Inferior parietal cortex (tissue), 1 donor: ENCODE data around the gene MAPK6.
"Not testable (repeated sequence)": the region's sequence is repeated elsewhere in the genome, so short reads cannot be mapped to it uniquely, and the experiment has no call there.

ENCODE experiments used
- DNase-seq: peaks from one replicate; pipeline ENCODE4 v3.0.0-alpha.2; 2016; ENCODE audit errors: extremely low spot score

The MAPK6 gene

DNA sequence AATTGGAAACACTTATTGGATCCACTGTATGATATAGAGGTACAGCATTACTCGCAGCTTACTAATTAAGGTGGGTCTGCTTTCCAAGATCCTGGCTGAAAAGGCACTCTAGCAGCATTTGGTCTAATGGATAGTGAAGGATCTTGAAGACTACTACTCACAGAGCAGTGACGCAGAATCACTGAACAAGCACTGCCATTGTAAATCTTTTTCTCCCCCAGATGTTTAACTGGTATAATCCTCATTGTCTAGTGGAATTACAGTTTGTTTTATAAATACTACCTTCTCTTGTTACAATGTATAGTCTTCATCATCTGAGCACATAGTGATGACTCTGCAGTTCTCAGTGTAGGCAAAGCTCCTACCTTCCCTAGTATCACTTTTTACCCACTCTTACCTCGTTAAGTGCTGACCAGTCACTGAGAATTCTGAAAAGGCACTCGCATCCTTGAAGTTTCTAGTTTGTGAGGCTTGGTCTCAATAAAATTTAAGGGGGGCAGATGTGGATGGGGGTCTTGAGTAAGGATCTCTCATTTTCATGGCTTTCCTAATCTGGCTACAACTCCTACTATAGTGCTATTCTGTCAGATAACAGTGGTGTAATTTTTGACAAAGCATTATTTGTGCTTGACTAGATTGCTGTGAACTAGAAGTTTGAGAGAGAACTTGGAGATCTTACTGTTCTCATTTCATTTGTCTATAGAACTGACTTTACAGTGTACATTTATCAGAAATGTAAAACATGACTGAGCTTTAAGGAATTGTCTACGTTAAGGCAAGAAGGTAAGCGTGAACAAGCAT lies 23.2 kb downstream of the MAPK6 start:
- DNase-seq = peak; percentile 26

DNA sequence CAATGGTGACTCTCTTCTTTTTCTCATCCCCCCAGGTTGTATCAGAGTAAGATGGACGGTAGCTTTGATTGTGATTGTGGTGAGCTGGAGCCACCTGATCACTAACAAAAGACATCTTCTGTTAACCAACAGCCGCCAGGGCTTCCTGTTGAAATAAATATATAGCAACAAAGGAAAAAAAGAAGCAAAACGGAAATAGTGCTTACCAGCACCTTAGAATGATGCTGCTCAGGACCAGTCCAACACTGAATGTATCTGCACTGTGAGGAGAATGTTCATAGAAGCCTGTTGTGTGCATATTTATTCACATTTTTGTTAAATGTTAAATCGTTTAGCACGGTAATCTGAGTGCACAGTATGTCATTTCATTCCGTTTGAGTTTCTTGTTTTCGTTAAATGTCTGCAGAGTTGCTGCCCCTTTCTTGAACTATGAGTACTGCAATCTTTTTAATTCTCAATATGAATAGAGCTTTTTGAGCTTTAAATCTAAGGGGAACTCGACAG lies 26.8 kb downstream of the MAPK6 start:
- DNase-seq = not testable (repeated sequence)

DNA sequence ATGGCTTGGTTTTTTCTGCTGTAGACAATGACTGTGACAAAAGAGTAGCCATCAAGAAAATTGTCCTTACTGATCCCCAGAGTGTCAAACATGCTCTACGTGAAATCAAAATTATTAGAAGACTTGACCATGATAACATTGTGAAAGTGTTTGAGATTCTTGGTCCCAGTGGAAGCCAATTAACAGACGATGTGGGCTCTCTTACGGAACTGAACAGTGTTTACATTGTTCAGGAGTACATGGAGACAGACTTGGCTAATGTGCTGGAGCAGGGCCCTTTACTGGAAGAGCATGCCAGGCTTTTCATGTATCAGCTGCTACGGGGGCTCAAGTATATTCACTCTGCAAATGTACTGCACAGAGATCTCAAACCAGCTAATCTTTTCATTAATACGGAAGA lies 27.5 kb downstream of the MAPK6 start:
- peak; percentile 38 for DNase-seq

DNA sequence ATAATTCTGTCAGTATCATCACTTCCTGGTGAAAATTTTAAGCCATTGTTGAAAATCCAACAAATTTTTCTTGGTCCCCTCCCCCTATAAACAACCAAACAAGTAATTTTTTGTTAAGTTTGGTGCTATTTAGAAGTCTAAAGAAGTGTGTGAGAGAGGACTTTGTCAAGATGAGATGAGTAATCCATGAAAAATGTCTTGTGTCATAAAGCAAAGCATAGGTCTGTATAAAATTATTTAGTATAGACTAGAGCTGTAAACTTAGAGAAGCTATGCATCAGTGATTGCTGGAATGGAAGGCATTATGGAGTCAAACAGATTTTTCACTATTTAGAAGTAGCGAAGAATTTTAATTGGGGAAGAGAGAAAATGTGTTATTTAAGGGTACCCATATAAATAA lies 31.4 kb downstream of the MAPK6 start:
- DNase-seq = no peak

DNA sequence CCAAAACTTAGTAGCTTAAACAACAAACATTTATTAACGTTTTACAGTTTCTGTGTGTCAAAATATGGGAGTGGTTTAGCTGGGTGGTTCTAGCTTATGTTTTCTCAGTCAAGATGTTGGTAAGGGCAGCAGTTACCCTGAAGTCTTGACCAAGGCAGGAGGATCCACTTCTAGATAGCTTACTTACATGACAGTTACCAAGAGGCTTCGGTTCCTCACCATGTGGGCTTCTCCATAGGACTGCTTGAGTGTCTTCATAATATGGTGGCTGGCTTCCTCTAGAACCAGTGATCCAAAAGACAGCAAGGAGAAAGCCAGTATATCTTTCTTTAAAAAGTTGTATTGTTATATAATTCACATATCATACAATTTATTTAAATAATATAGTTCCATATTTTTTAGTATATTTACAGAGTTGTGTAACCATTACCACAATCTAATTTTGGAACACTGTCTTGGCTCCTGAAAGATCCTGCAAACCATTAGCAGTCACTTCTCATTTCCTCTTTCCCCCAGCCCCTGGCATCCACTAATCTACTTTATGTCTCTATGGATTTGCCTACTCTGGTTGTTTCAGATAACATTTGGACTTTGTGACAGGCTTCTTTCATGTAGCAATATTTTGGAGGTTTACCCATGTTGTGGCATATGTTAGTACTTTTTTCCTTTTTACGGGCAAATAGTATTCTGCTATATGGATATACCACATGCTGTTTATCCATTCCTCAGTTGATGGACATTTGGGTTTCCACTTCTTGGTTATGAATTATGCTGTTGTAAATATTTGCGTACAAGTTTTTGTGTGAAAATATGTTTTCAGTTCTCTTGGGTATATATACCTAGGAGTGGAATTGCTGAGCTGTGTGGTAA lies 33.3 kb downstream of the MAPK6 start:
- DNase-seq = no peak

DNA sequence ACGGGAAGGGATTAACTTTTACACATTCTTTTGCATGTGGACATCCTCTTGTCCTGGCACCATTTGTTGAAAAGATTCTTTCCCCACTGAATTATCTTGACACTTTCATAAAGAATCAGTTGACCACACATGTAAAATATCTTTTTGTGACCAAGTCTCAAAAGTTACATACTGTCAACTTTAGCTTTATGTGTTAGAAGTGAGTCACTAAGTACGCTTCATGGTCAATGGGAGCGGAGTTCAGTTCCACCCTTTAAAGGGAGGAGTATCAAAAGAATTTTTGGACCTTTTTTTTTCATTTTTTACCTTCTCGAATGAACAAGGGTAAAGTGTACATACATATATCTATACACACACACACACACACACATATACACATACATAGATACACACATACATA lies 35.4 kb downstream of the MAPK6 start:
- DNase-seq = no peak

DNA sequence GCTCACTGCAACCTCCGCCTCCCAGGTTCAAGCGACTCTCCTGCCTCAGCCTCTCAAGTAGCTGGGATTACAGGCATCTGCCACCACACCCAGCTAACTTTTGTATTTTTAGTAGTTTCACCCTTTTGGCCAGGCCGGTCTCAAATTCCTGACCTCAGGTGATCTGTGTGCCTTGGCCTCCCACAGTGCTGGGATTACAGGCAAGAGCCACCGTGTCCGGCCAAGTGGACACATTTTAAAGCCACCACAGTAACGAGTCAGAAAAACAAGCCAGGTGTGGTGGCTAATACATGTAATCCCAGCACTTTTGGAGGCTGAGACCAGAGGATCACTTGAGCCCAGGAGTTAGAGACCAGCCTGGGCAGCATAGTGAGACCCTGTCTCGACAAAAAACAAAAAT lies 35.8 kb downstream of the MAPK6 start:
- DNase-seq = not testable (repeated sequence)

DNA sequence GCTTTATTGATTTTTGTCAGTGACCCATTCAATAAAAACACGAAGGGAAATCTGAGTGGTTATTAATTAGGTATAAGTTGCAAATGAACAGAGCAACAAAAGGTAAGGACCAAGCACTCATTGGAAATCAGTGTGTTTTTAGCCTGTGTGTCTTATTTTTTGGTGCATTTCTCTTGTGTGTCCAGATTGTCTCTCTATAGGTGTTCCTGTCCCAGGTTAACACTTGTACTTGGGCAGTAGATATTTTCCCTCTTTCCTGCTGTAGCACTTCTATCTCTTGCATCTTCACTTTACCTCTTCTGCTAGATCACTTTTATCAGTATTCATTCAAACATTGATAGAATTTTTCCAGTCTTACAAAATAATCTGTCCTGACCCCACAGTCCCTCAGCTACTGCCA lies 37.0 kb downstream of the MAPK6 start:
- no peak for DNase-seq

DNA sequence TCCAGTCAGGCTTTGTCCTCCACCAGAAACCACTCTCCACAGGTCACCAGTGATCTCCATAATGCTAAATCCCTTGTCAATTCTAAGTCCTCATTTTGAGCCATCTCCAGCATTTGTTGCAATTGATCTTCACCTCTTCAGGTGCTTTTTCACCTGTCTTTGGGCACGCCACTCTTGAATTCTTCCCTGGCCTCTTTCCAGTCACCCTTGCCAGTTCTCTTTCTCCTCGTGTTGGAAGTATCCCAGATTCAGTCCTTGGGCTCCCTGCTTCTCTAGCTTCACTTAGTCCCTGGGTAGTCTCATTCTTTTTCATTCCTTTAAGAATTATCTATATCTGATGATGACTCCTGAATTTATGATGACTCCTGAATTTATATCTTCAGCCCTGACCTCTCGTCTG lies 37.5 kb downstream of the MAPK6 start:
- DNase-seq = no peak

DNA sequence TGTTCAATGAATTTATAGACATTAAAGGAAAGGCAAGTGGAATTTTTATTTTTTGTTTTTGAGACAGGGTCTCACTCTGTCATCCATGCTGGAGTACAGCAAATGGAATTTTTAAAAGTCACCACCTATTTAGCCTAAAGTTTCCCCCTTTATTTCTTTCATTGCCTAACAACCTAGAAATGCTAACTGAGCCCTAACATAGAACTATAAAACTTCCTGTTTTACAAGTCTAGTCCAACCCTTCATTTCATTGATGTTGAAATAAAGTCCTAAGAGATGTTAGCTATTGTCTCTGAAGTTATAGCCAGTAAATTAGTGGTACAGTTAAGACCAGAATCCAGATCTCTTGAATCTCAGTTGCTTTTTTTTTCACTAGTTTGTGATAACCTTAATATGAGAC lies 39.0 kb downstream of the MAPK6 start:
- no peak for DNase-seq

DNA sequence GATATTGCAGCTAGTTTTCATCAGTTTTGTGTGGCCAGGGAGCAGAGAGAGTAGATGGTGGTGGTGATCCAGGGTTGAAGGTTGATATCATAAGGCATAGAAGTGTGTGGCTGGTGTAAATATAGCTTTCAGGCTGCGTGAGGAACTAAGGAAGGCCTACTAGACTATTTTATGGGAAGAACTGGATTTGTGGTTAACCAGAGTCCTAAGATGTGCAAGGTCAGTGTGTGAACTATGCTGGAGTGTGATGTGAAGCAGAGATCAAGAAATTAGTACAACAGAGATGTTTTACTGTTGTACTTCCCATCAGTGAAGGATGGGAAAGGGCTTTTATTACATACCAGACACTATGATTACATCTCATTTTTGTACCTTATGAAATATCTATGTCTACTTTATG lies 41.5 kb downstream of the MAPK6 start:
- DNase-seq = no peak

DNA sequence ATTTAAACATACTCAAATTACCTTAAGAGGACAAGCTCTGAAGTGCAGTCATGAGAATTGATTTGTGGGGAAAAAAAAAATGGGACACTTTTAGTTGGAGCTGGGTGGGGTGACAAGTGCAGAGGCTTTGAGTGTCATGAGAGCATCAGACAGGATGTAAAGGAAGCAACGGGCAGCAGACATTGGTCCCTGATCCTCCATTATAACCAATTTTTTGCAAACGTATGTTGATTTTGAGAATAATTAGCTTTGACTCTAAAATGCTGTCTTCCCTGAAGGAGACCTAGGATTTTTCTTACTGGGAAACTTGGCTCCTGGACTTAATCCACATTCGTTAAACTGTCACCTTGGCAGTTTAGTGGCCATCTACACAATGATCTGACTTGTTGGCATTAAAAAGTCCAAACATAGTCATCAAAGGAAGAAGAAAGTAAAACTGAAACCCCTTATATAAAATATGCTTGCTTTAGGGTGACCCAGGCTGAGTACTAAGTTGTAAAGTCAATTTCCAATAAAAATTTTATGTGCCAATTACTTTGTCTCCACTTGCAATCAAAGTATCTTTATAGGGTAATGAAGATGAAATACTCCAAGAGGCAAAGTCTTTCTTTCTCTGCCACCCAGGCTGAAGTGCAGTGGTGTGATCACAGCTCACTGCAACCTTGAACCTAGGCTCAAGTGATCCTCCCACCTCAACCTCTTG lies 48.0 kb downstream of the MAPK6 start:
- no peak for DNase-seq

DNA sequence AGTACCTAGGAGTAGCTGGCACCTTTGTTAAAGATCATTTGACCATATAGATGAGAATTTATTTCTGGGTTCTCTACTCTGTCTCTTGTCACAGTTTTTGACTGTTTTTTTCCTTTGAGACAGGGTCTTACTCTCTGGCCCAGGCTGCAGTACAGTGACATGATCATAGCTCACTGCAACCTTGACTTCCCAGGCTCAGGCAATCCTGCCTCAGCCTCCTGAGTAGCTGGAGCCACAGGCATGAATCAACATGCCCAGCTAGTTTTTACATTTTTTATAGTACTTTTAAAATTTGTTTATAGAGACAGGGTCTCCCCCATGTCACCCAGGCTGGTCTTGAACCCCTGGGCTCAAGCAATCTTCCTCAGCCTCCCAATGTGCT lies 48.5 kb downstream of the MAPK6 start:
- no peak for DNase-seq

DNA sequence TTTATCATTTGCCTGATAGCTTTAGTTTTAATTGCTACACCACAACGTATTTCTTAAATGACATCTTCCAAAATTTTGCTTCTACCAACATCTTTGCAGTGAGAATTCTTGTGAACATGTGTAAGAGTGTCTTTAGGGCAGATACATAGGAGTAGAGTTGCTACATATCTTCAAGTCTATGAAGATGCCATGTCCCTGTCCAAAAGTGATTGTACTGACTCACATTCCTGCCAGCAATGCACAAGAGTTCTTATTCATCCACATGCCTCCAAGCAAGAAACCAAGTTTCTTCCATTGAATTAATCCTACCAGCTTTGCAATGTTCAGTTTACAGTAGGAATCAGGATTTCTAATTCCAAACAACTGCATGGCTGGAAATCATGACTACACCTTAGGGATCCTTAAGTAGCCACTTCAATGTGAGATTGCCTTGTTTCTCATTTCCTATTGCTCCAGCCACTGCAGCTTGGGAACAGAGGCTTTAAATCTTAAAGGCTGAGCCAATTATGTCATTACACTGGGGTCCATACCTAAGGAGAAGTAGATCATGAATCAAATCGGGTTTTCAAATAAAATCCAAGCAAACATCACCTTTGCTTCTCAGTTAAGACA lies 49.1 kb downstream of the MAPK6 start:
- DNase-seq = no peak

DNA sequence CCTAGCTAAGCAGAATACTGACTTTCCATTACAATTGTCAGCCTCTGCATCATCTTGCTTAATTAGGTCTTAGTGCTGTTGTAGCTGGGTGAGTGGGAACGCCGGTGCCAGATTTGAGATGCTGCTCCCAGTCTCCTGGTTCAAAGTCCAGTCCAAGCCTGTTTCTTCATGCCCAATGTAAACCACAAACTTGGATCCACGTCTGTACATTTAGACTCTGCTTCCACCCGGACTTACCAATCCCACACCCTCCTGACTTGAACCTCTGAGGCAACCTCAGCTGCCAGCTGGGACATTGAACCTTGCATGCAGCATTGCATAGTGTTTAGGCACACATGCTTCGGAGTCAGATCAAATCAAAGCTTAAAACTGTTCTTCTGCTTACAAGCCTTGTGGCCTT lies 50.5 kb downstream of the MAPK6 start:
- no peak for DNase-seq

DNA sequence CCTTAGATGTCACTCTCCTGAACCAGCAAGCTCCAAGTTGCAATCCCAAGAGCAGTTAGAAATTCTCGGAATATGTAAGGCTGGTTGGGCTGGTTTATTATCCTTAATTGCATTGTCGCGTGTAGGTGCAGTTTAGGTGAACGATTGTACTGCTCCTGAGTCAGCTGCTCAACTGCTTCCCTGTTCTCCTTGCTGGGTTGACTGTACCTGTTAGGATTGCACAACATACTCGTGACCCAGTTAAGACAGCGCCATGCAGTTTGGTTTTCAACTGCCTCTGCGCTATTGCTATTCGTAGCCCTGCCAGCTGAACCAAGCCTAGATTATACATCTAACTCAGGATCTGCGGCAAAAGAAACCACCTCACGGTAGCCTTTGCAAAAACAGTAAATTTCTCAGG lies 52.6 kb downstream of the MAPK6 start:
- DNase-seq = no peak

DNA sequence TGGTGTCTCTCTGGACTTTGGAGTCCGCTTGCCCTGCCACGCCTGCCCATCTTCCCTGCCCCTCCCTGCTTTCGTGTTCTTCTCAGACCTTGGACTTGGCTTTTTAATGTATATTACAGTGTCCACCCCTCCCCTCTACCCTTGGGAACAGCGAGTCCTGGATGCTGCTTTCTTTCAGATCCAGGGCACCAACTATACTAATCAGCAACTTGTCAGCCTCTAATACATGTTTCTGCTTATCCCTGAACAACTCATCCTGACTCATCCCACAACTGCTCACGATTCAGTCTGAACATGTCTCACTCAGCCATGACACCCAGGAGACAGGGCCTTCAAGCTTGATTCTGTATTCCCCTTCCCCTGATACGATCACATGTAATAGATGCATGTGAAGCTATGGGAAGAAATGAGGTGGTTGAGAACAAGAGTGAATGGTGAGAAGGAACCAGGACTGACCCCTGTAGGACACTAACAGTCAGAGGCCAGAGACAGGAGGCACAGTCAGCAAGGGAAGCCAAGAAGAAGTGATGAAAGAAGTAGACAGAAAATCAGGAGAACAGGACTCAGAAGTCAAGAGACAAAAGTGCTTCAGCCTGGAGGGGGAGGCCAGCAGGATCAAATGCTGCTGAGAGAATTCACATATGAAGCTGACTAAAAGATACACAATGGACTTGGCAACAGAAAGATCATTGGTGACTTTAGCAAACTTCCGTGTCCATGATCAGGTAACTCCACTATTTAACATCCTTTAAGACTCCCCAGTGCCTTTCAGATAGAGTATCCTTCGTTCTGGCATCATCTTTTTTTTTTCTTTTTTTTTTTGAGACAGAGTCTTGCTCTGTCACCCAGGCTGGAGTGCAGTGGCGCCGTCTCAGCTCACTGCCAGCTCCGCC lies 58.1 kb downstream of the MAPK6 start:
- no peak for DNase-seq

DNA sequence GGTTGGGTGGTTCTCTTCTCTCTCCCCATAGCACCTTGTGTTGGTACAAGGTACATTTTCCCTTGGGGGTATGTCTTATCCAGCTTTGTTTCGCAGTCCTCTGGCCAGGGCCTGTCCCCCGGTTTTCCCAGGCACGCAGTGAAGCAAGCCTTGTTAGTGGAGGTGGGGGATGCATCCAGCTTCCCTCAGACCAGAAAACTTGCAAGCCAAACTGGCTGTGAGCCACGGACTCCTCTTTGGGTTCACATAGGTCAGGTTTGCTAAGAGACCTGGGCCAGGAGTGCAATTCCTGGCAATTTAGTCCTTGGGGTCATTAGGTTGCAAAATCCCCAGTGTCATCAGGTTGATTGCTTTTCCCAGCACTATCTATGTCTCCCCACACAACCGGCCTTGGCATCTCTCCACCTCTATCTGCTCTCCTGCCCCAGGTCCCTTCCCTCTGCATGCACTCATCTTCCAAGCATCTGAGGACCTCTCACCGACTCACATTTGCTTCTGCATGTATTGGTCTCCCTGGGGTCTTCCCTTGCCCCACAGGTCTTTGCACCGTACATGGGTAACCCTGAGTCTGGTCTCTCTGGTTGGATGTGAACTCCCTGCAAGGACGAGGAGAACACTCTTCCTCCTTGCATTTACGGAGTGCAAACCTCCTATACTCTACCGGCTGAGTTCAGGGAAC lies 59.3 kb downstream of the MAPK6 start:
- no peak for DNase-seq

DNA sequence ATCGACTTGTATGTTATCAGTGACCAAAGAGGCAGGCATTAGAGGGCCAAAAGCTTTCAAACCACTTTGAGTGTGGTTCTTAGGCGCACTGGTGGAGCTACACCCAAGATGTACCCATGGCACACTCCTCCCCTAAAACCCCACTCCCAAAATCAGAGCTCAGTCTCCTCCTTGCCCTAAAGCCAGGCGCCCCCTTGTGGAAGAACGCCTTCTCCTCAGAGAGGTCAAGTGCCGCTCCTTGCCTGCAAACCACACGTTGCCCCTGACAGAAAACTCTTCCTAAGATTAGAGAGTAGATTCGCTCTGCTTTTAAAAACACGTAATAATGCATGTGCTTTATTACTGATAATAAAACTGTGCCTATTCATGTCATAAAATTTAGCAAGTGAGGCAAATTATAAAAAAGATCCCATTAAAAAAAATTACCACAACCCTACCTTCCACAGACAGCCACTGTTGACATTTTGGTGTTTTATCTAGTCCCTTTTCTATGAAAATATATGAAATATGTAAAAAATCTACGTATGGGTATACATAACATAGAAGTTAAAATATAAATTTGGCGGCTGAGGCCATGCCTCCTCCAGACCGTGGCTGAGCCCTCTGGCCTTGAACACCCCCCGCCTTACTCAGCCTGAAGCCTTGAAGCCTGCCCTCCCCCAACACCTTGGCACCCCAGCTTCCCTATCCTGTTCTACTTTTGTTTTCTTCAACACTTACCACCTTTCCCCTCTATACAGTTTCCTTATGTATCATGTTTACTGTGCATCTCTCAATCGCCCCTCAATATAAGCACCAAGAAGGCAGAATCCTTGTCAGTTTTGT lies 60.1 kb downstream of the MAPK6 start:
- peak; percentile 76 for DNase-seq
